Left kidney (tissue), 2 donors: ENCODE measurements around the gene LRRC51. TPM values are rescaled to one million over a fixed set of nuclear protein-coding genes. Genes with fewer than 3 reads are reported as not detected.
A peak's percentile ranks its signal among the peaks of the same experiment; 100 is the strongest.
"Not testable (repeated sequence)": the region's sequence is repeated elsewhere in the genome, so short reads cannot be mapped to it uniquely, and the experiment has no call there.

Source experiments
- DNase-seq: peaks from one replicate; pipeline ENCODE4 v3.0.0-alpha.2; 2013
- polyA plus RNA-seq: library from polyadenylated mRNA; unstranded; fragments of 120-200 nt; gene quantifications from one replicate; pipeline ENCODE4 v1.2.1, GENCODE V29; 2013; ENCODE audit not compliant: insufficient read length

The LRRC51 gene
- polyA plus RNA-seq, 1 donor: 33.1 TPM

GRCh38 chr11:72103754-72104167 is 23.1 kb downstream of the LRRC51 start:
- DNase-seq: no peak

- no peak for DNase-seq
Measured at GRCh38 chr11:72105888-72106287, 25.2 kb downstream of the LRRC51 start, which contains the start of gene TOMT. TSS of gene TOMT (plus strand) at chr11:72105924. CDS start at chr11:72105952, 28 bp downstream.

GRCh38 chr11:72111300-72112142 is 30.9 kb downstream of the LRRC51 start:
- no peak for DNase-seq

GRCh38 chr11:72112143-72112977 is 31.7 kb downstream of the LRRC51 start, which contains the start of gene ANAPC15:
TSS of gene ANAPC15 (minus strand) at chr11:72112695. CDS start at chr11:72111276, 1,419 bp downstream.
- DNase-seq: peak; percentile 100

GRCh38 chr11:72112978-72113808 is 32.5 kb downstream of the LRRC51 start:
- DNase-seq: no peak

DNA sequence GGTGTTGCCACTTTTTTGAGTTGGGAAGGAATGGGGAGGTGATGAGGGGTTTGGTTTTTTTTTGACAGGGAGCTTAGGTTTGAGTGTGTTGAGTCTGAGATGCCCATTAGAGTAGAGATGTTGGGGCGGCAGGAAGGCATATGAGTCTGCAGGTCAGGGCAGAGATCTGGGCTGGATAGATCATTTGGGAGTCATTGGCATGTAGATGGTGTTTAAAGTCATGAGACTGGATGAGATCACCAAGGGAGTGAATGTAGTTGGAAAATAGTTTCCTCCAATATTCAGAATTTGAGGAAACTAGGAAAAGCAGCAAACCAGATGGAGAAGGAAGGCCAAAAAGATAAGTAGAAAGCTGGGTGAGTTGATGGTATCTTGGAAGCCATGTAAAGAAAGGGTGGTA is 33.9 kb downstream of the LRRC51 start:
- DNase-seq: no peak

DNA sequence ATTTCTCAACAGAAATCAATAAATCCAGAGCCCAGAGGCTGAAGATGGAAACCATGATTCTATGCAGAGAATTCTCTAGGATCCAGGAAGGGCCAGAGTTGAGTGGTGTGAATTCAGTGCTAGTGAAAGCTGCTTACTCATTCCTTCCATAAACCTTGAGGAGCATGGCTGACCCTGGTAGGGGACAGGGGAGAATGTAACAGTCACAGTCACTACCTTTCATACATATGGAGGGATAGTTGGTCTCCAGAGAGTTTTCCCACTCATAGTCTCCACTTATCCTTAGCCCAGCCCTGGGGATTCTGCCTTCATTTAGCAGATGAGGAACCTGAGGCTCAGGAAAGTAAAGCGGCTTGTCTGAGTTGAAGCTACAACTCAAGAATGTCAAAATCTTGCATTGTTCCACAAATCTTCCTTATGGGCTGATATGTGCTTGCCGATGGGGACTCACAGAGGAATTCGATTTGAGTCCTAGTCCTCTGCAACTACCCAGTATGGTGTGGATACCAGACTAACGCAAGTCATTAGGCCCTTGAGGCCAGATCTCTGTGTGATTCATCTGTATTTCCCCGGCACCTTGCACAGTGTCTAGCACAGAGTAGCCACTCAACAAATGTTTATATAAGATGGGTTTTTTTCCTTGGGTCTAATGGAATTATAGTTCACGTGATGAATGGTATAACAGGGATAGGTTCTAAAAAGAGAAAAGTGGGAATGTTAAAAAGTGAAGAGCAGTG is 35.5 kb downstream of the LRRC51 start:
- no peak for DNase-seq

GRCh38 chr11:72119198-72119597 is 38.5 kb downstream of the LRRC51 start:
- no peak for DNase-seq

DNA sequence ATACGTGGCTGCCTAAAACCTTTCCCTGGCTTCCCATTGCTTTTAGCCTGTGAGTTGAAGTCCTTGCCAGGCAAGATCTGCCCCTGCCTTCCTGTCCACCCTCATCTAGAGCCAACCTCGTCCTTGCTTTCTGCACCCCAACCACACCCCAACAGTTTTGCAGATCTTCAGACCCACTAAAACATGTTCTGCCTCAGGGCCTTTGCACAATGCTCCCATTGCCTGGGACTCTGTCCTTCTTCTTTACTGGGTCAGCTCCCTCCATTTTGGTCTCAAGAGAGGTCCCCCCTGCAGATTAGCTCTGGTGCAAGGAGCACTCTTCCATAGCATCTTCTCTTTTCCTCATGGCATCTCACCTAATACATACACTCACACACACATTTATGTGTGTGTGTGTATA is 40.3 kb downstream of the LRRC51 start:
- no peak for DNase-seq

DNA sequence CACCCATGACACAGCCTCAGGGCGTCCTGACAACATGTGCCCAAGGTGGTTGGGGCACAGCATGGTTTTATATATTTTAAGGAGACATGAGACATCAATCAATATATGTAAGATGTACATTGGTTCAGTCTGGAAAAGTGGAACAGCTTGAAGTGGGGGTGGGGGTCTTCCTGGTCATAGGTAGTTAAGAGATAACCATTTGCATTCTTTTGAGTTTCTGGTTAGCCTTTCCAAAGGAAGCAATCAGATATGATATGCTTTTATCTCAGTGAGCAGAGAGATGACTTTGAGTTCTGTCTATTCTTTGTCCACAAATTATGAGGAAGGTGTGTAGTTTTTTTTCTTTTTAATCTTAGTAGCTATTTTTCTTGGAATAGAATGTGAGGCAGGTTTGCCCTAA is 42.0 kb downstream of the LRRC51 start:
- no peak for DNase-seq

DNA sequence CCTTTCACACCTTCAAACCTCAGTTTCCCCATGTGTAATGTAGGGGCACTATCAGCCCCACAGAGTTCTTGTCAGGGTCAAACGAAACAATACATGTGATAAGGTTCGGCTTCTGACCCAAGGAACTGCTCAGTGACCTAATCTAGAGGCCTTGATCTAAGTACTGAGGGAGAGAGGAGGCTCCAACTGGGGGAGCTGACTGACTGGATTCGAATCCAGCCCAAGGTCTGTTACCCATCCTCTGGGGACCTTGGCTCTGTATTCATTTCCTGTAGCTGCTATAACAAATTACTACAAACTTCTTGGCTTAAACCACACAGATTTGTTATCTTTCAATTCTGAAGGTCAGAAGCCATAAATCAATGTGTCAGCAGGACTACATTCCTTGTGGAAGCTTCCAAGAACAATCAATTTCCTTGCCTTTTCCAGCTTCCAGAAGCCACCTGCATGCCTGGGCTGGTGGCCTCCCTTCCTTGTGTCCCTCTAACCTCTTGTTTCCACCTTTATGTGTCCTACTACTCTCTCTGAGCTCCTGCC is 42.5 kb downstream of the LRRC51 start:
- DNase-seq: no peak

DNA sequence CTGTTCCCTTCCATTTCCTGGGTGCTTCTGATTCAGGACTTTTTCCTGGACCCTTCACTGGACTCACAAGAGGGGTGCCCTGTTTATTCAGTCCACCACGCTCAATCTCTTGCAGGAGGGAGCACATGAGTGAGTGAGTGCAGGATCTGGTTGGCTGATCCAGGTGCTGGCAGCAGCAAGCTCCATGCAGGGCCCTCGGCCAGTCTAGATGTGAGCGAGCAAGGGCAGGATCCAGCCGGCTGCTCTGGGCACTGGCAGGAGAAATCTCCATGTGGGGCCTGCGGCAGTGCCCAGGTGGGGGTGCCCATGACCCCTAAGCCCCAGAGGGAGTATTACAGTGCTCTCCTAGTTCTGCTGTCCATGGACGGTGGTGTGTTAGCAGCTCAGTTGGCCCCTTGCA is 43.4 kb downstream of the LRRC51 start:
- DNase-seq: no peak

DNA sequence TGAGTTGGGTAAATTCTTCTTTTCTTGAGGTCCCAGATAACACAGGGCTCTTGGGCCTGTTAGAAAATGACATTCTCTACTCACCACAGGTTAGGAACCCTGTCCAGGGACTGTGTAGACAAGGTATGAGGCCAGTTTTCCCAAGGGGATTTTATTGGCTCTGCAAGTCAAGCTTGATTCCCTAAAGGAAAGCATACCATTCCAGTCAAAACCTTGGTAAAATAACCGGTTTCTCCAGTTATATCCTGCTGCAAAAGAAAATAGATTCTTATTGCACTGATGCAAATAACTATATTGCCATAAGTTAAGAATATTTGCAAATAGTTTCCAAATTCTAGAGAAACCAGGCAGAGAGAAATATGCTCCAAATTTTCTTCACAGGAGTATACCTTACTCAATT is 45.3 kb downstream of the LRRC51 start:
- no peak for DNase-seq

- DNase-seq: no peak
Measured at GRCh38 chr11:72127923-72128322, 47.3 kb downstream of the LRRC51 start.

GRCh38 chr11:72129381-72129780 is 48.7 kb downstream of the LRRC51 start:
- DNase-seq: no peak

DNA sequence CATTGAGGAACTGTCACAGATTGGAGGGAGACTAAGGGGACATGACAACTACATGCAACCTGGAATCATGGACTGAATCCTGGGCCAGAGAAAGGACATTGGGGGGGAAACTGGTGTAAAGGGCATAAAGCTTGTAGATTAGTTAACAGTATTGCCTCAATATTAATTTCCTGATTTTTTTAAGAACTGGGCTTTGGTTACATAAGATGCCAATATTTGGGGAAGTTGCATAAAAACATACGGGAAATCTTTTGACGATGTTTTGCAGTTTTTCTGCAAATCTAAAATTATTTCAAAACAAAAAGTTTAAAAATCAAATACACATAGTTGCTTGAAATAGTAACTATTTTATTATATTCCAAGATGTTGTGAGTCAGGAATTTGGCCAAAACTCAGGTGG is 52.0 kb downstream of the LRRC51 start:
- DNase-seq: no peak

DNA sequence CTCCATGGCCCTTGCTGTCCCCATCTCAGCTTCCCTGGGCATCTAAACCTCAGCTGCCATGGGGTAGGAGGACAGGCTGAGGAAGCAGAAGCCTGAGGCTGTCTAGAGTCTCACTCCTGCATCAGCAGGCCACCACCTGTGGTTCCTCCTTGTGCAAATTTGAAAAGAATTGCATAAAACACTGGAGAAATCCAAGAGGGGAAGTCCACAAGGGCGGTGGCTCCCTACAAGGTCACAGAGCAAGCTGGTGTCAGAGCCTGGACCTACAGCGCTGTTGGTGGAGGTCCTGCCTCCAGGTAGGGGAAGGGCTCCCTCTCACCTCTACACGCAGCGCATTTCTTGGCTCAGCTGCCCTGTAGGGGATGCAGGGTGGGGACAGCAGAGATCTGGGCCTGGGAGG is 54.8 kb downstream of the LRRC51 start, which contains the start of gene FOLR3:
TSS of gene FOLR3 (plus strand) at position 253 of the 400 bp plus-strand sequence. CDS start 228 bp downstream, outside the sequence.
- not testable (repeated sequence) for DNase-seq

GRCh38 chr11:72135891-72136683 is 55.4 kb downstream of the LRRC51 start:
- DNase-seq: no peak

GRCh38 chr11:72136684-72137262 is 56.1 kb downstream of the LRRC51 start:
- no peak for DNase-seq
